GM10847 (cell line): ENCODE results near the gene TUBB.

Experiments used
- POLR2A ChIP-seq: IDR thresholded peaks from 2 replicates; pipeline ENCODE4 v1.6.1; 2011; ENCODE audit not compliant: insufficient read length; ENCODE audit errors: extremely low read depth

Gene TUBB

DNA sequence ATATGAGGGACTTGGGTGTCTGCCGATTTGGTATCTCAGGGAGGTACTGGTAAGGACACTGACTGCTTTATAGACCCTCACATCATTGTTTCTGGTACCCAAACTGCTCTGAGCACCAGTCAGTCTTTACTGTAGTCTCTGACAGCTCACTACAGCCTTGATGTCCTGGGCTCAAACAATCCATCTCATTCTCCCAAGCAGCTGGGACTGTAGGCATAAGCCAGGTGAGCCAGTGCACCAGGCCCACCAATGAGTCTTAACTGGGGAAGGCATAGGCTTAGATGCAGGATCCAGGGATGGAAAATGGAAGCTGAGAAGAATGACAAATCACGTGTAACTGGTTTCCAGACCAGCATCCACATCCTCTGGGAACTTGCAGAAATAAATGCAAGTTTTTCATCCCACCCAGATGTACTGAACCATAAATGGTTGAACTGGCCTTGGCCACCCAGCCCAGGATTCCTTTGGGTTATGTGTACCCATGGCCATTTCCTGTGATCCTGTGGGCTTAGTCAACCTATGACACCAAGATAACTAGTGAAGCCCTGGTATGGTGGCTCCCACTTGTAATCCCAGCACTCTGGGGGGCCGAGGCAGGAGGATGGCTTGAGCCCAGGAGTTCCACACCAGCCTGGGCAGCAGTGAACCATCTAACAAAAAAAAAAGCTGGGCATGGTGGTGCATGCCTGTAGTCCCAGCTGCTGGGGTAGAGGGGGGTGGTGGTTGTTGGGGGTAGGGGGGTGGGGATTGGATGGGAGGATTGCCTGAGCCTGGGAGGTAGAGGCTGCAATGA lies 5.8 kb downstream of the TUBB start:
- peak; percentile 23 for TF ChIP-seq POLR2A

DNA sequence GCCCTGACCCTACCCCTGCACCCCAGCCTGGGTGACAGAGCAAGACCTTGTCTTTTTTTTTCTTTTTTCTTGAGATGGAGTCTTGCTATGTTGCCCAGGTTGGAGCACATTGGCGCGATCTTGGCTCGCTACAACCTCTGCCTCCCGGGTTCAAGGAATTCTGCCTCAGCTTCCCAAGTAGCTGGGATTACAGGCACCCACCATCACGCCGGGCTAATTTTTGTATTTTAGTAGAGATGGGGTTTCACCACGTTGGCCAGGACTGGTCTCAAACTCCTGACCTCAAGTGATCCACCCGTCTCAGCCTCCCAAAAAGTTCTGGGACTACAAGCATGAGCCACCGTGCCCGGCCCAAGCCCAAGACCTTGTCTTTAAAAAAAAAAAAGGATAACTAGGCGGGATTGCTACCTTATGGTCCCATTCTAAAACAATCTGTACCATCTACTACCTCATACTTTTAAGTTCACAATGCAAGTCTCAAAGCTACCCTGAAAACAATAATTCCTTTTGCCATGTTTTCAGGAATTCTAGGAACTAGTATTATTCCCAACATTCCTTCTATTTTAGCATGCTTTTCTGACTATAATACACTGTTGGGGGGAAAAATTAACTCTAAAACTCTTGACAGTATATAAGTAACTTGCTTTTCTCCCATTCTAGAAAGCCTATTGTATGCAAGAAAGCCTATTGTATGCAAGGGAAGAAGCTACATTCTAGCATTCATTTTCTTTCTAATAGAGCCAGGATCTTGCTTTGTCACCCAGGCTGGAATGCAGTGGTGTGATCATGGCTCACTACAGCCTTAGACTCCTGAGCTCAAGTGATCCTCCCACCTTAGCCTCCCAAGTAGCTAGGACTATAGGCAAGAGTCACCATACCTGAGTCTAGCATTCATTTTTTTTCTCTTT lies 6.6 kb downstream of the TUBB start:
- no peak for TF ChIP-seq POLR2A

DNA sequence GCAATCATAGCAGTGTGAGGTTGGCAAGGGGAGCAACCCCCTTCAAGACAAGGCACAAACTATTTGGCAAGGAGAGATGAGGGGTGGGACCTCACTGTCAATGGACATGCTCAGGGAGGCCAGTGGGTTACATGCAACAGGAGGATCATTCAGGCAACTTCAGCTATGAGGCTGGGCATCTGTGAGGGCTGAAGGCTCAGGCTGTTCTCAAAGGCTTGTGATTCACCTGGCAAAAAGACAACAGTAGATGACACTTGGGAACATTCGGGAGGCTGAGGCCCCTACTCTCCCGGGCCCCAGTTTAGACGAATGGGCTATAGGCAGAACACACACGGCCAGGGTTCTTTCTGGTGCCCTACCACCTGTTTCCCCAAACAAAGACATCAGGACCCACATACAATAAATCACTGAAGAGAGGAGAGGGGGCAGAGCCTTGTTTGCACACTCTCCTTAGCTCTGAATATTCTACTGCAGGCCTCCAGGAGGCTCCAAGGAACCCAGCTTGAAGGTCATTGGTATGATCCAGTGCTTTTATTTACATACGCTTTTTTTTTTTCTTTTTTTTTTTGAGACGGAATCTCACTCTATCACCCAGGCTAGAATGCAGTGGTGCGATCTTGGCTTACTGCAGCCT lies 7.9 kb downstream of the TUBB start:
- no peak for TF ChIP-seq POLR2A

DNA sequence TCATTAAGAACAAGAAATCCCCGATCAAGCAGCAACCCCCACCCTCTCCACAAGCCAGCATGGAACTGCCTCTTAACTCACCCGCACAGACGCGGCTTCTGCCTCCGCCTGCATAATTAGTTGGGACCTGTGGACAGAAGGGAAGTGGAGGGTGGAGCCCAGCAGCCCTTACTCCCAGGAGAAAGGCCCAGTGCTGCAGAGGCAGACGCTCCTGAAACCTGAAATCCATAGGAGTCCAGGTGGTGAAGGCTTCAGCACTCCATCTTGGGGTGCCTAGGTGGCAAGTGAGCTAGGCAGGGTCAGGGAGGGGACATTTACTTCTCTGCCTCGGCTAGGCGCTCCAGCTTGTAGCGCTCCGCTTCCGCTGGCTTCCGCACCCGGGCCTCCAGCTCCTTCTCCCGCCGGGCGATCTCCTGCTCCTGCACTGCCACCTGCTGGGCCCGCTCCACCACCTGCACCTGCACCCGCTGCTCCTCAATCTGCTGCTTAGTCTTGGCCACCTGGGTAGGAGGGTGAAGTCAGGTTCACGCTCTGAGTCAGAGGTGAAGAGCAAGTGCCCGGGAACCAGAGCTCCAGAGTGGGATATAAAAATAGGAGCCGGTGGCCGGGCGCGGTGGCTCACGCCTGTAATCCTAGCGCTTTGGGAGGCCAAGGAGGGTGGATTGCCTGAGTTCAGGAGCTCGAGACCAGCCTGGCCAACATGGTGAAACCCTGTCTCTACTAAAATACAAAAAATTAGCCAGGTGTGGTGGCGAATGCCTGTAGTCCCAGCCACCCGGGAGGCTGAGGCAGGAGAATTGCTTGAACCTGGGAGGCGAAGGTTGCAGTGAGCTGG lies 10.7 kb downstream of the TUBB start:
- no peak for TF ChIP-seq POLR2A

DNA sequence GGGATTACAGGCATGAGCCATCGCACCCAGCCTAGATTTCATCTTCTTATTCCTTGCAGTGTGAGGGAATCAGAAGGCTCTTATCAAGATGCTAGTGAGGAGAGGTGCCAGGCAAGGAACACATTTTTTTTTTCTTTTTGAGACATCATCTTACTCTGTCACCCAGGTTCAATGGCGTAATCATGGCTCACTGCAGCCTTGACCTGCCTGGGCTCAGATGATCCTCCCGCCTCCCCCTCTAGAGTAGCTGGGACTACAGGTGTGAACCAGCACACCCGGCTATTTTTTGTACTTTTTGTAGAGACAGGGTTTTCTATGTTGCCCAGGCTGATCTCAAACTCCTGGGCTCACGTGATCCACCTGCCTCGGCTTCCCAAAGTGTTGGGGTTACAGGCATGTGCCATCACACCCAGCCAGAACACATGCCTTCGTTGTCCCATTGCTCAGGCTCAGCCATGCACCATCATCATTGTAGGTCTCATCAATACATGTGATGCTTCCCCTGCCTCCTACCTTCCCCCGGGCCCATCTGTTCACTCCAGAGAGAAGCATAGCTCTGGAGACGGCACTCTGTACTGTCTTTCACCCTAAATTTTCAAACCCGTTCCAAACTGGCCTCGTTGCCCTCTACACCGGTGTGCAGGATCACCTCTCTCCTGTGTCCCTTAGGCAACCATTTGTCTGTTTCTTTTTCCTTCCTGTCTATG lies 12.2 kb downstream of the TUBB start:
- no peak for TF ChIP-seq POLR2A

DNA sequence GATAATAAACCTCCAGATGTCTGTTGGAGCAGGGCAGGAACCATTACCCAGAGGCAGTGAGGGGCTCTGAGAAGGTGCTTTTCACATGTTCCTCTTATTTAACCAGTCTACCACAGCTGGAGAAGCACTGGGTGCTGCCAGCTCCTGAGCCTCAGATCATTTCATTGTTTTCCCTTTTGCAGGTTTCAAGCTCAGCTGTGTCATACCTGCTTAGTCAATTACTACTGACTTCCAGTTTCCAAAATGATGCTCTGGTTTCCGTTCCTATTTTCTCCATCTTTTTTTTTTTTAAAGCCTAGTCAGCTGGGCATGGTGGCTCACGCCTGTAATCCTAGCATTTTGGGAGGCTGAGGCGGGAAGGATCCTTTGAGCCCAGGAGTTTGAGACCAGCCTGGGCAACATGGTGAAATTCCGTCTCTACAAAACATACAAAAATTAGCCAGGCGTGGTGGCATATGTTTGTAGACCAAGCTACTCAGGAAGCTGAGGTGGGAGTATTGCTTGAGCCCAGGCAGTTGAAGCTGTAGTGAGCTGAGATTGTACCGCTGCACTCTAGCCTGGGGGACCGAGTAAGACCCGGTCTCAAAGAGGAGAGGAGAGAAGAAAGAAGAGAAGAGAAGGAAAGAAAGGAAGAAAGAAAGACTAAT lies 15.6 kb downstream of the TUBB start:
- no peak for TF ChIP-seq POLR2A

DNA sequence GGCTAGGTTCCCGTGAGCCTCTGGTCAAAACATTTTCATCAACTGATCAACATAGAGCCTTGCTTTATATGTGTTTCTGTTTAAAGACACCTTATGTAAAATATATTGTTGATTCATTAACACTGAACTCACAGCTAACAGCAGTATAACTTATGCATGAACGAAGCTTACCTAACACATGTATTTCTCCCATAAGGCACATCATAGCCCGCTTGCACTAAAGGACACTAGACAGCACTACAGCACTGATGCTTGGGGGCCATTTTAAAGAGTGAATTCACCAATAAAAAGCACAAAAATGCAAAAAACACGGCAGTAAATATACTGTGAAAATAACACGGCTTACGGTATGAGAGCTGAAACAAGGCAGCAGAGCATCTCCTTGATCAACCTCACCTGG lies 18.4 kb downstream of the TUBB start:
- TF ChIP-seq POLR2A, result no peak

DNA sequence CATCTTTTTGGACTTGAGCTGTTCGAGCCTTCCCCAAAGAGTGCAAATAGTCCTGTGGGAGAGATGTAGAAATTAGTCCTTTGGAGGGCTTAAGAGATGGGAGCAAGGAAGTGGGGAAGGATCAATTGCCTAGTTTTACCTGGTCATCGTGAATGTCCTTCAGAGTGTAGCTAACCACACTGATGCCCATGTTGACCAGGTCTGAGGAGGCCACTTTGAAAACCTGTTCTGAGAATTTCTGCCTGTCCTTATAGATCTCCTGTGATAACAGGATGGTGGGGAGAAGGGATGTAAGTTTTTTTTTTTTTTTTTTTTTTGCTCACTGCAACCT lies 20.4 kb downstream of the TUBB start:
- TF ChIP-seq POLR2A, result no peak

DNA sequence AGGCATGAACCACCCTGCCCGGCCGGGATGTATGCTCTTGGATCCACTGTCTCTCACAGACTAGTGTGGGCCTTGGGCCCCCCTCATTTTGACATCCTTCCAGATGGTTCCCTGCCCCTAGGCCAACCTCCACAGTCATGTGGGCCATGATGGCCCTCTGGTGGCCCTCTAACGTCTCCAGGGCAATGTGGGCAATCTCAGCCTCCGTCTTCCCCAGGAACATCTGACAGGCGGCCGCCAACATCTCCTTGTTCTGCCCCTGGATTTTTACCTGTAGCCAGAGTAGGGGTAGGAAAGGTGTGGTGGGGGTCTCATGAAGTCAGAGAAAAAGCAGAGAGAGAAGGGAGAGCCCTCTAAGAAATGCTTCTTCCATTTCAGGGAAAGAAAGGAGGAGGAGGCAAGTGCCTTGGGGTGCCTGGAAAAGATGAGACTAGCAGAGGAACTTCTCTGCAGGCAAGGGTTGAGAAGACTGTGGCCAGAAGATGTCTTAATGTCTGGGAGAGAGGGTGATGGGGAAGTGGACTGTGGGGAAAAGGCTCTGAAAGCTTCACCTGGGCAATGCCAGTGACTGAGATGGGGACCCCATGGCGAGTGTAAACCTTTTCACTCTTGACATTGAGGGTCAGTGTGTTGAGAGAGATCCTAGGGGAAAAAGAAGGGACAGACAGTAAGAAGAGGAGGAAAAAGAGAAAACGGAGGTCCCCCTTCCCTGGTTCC lies 21.1 kb downstream of the TUBB start:
- no peak for TF ChIP-seq POLR2A

DNA sequence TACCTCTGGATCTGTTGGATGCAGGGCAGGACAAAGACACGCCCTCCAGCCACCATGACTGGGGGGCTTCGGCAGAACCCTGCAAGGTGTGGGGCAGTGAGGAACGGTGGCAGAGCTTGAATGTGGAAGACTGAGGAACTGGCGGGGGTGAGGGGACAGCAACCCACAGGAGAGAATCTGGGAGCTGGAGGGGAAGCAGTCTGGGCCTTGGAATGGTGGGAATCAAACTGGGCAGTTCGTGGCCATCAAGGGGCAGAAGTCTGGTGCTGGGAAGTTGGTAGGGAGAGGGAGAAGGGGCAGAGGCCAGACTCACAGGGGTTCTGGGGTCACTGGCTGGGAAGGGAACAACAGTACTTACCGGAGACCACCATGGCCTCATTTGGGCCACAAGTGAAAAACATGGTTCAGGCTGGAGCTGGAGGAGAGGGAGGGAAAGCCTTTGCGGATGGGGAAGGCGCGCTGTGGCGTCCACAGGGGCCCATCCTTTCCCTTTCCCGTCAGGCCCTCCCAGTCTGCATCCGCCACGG lies 21.7 kb downstream of the TUBB start:
- TF ChIP-seq POLR2A, result no peak

DNA sequence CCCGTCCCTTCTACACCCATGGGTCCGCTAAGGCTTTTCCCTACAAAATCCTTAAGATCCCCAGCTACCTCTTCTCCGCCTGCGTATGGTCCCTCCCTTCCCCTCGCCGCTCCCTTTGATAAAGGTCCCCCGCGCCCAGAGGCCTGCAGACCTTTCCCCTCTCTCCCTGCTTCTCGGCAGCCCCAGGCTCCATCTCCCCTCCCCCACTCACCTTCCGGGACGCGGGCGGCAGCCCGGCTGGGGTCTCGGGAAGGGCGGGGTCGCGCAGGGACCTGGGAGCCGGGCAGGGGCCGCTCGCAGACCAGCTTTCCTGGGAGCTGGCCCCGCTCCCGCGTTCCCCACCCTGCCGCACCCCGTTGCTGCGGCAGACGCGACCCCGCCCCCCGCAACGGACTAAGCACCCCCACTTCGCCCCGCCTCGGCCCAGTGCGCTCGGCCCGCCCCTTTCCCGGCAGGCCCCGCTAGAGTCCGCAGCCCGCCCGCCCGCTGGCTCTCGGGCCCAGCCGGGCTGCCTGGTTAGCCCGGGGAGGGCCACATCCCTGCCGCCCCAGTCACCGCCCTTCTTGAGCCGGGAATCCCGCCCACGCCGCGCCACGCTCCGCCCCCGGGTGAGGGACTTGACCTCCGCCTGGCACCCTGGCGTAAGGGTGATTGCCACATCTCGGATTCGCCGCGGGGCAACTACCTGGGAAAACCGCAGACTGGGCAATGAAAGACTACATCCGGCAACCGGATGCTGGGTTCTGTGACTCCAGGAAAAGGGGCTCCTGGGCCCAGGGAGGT lies 22.4 kb downstream of the TUBB start, which contains the start of gene FLOT1:
FLOT1 (minus strand) TSS at position 372 of the 783 bp plus-strand sequence. CDS start 498 bp downstream, outside the sequence.
- peak; percentile 33 for TF ChIP-seq POLR2A
